Skeletal muscle satellite cell (primary cell): ENCODE results near the gene NHSL1.

Experiments used
- H3K27me3 ChIP-seq: 2 replicates; pipeline ENCODE4 v1.7.0; 2013; ENCODE audit warnings: low read length; ENCODE audit not compliant: control insufficient read depth, insufficient read depth
- H3K36me3 ChIP-seq: 2 replicates; pipeline ENCODE4 v1.7.0; 2013; ENCODE audit warnings: mild to moderate bottlenecking, control low read depth, low read length; ENCODE audit not compliant: insufficient read depth
- H3K4me1 ChIP-seq: 2 replicates; pipeline ENCODE4 v1.7.0; 2013; ENCODE audit warnings: low read length; ENCODE audit not compliant: control insufficient read depth, insufficient read depth
- H3K4me2 ChIP-seq: 2 replicates; pipeline ENCODE4 v1.7.0; 2013; ENCODE audit warnings: mild to moderate bottlenecking, low read length
- H3K4me3 ChIP-seq: 2 replicates; pipeline ENCODE4 v1.7.0; 2013; ENCODE audit warnings: low read length
- H3K9ac ChIP-seq: 2 replicates; pipeline ENCODE4 v1.7.0; 2013; ENCODE audit warnings: mild to moderate bottlenecking, low read depth, low read length, moderate library complexity
- H3K9me3 ChIP-seq: replicated peaks from 2 replicates; pipeline ENCODE4 v1.7.0; 2013; ENCODE audit warnings: mild to moderate bottlenecking, control low read depth, low read length

NHSL1 gene

GRCh38 chr6:138520463-138520862, 21.2 kb upstream of the NHSL1 start:
- Histone ChIP-seq H3K4me2 (no peak overlapping the region), H3K36me3 (no peaks in the 10 kb centered on the region), H3K9me3 (no peaks in the 10 kb centered on the region), H3K27me3 (no peaks in the 10 kb centered on the region), H3K4me1 (no peaks in the 10 kb centered on the region), H3K4me3 (no peak overlapping the region), H3K9ac (no peak overlapping the region)

GRCh38 chr6:138518054-138518453, 18.8 kb upstream of the NHSL1 start:
- H3K4me2 ChIP-seq: no peak overlapping the region

DNA sequence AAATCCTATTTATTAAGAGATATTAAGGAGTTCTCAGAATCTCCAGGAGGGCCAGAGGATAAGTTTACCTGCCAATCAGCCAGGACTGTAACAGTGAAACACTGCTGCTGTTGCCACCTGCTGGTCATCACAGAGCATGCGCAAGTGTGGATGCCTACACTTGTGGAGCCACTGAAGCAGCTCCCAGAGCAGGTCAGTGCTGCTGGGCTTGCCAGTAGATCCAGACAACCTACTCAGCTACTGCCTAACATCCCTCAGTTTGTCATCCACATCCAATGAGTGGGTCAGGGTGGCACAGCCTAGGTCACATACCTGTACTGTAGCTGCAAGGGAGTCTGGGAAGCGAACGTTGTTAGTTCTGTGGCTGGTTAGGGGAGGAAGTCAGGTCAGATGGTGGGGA, 18.3 kb upstream of the NHSL1 start:
- H3K9ac ChIP-seq: no peak overlapping the region
- H3K4me2 ChIP-seq: no peak overlapping the region
- H3K4me1 ChIP-seq: no peaks in the 10 kb centered on the region
- H3K4me3 ChIP-seq: no peak overlapping the region
- H3K9me3 ChIP-seq: no peaks in the 10 kb centered on the region
- no peaks in the 10 kb centered on the region for H3K27me3 ChIP-seq
- H3K36me3 ChIP-seq: no peaks in the 10 kb centered on the region

More at GRCh38 chr6:138518054-138518453, 18.8 kb upstream of the NHSL1 start:
- H3K9me3 ChIP-seq: no peaks in the 10 kb centered on the region
- H3K36me3 ChIP-seq: no peaks in the 10 kb centered on the region
- no peak overlapping the region for H3K4me3 ChIP-seq
- H3K4me1 ChIP-seq: no peaks in the 10 kb centered on the region
- no peaks in the 10 kb centered on the region for H3K27me3 ChIP-seq
- H3K9ac ChIP-seq: no peak overlapping the region

DNA sequence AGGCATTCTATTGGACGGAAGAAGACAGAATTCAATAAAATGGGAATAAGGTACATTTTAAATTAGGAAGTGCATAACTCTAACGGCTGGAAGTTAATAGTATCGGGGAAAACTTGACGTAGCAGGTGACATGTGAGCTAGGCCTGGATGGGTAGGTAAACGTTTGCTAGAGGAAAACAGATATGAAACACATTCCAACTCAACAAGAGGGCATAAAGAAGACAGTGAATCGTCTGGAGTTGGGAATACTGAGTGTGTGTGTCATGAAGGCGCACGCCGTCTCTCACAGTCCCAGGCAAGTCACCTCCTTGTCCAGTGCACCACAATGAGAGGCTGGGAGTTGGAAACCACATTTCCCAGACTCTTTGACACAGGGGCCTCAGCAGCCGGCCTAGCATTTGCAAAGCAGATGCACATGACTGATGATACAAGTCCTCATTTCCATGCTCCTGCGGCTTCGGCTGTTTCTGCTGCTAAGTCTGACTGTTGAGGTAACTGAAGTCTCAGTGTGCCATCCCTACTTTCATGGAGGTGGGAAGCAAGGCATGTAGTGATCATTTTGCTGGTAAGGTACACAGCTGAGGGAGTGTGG, 16.5 kb upstream of the NHSL1 start:
- Histone ChIP-seq H3K36me3 (no peaks in the 10 kb centered on the region), H3K4me3 (no peak overlapping the region), H3K9ac (no peak overlapping the region), H3K9me3 (no peaks in the 10 kb centered on the region), H3K4me1 (no peaks in the 10 kb centered on the region), H3K27me3 (no peaks in the 10 kb centered on the region), H3K4me2 (no peak overlapping the region)

GRCh38 chr6:138514860-138515540, 15.7 kb upstream of the NHSL1 start:
- no peaks in the 10 kb centered on the region for H3K4me1 ChIP-seq
- no peaks in the 10 kb centered on the region for H3K9me3 ChIP-seq
- no peaks in the 10 kb centered on the region for H3K27me3 ChIP-seq
- H3K4me3 ChIP-seq: no peak overlapping the region
- H3K36me3 ChIP-seq: no peaks in the 10 kb centered on the region
- no peak overlapping the region for H3K4me2 ChIP-seq
- H3K9ac ChIP-seq: no peak overlapping the region

- H3K36me3 ChIP-seq: no peaks in the 10 kb centered on the region
- no peak overlapping the region for H3K4me2 ChIP-seq
- H3K9me3 ChIP-seq: no peaks in the 10 kb centered on the region
- no peaks in the 10 kb centered on the region for H3K27me3 ChIP-seq
- no peaks in the 10 kb centered on the region for H3K4me1 ChIP-seq
- no peak overlapping the region for H3K4me3 ChIP-seq
- H3K9ac ChIP-seq: no peak overlapping the region
These were observed 13.3 kb upstream of the NHSL1 start for GRCh38 chr6:138512609-138513008.

GRCh38 chr6:138510093-138510492, 10.8 kb upstream of the NHSL1 start:
- H3K4me3 ChIP-seq: no peak overlapping the region
- no peak overlapping the region for H3K9ac ChIP-seq
- no peaks in the 10 kb centered on the region for H3K27me3 ChIP-seq
- no peaks in the 10 kb centered on the region for H3K36me3 ChIP-seq
- H3K4me2 ChIP-seq: no peak overlapping the region
- H3K9me3 ChIP-seq: no peaks in the 10 kb centered on the region
- no peaks in the 10 kb centered on the region for H3K4me1 ChIP-seq

GRCh38 chr6:138509371-138509770, 10.1 kb upstream of the NHSL1 start:
- Histone ChIP-seq H3K9me3 (no peaks in the 10 kb centered on the region), H3K4me3 (no peak overlapping the region), H3K36me3 (no peaks in the 10 kb centered on the region), H3K9ac (no peak overlapping the region), H3K27me3 (no peaks in the 10 kb centered on the region), H3K4me1 (no peaks in the 10 kb centered on the region), H3K4me2 (no peak overlapping the region)

DNA sequence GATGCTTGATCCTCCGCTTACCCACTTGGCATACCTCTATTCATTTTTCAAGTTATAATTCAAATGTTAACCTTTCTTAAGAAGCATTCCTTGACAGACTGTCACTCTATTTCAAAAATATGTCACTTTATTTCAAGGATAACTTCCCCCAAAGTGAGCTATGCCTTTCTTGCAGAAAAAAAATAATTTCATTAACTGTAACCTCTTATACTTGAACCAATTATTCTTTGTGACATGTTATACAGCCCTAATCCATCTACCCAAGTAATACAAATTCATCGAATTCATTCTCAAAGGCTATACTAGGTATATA, 9.3 kb upstream of the NHSL1 start:
- H3K4me2 ChIP-seq: no peak overlapping the region
- no peaks in the 10 kb centered on the region for H3K4me1 ChIP-seq
- no peaks in the 10 kb centered on the region for H3K27me3 ChIP-seq
- H3K9me3 ChIP-seq: no peaks in the 10 kb centered on the region
- no peak overlapping the region for H3K9ac ChIP-seq
- no peaks in the 10 kb centered on the region for H3K36me3 ChIP-seq
- H3K4me3 ChIP-seq: no peak overlapping the region

DNA sequence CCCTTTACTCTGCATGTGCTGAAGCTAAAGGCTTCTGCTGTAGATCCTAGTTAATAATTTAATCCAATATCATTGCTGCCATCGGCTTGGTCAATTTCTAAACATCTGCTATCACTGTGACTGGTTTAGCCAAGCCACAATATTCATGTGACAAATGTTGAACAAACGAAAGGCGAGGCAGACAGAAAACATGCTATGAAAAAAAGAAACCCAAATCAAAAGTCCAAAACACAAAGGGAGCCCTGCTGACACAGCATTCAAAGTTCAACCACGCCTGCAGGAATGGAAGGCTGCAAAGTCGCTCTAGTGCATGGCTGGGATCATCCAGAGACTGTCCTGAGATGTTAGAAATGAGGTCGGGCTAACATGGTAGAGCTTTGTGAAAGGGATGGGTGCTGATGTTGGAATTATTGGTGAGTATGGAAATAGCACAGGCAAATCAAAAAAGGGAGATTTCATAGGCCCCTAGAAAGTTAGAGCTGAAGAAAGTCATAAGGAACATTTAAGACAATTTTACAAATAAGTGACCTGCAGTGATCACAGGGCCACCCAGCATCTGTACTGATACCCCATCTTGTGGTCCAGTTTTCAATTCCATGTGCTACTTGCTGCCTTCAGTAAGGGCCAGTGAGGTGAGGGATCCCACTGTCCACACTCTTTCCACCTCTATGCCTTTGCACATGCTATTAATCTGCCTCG, 8.8 kb upstream of the NHSL1 start:
- no peaks in the 10 kb centered on the region for H3K4me1 ChIP-seq
- H3K4me3 ChIP-seq: no peak overlapping the region
- H3K9ac ChIP-seq: no peak overlapping the region
- H3K36me3 ChIP-seq: no peaks in the 10 kb centered on the region
- no peaks in the 10 kb centered on the region for H3K27me3 ChIP-seq
- no peak overlapping the region for H3K4me2 ChIP-seq
- no peaks in the 10 kb centered on the region for H3K9me3 ChIP-seq

GRCh38 chr6:138504764-138505689, 5.7 kb upstream of the NHSL1 start:
- Histone ChIP-seq H3K9me3 (no peaks in the 10 kb centered on the region), H3K4me3 (no peak overlapping the region), H3K27me3 (no peaks in the 10 kb centered on the region), H3K36me3 (no peaks in the 10 kb centered on the region), H3K9ac (no peak overlapping the region), H3K4me1 (no peaks in the 10 kb centered on the region), H3K4me2 (no peak overlapping the region)
